HUES64 (cell line): ENCODE measurements around the gene PIK3C3.
"Not testable (repeated sequence)": the region's sequence is repeated elsewhere in the genome, so short reads cannot be mapped to it uniquely, and the experiment has no call there.

Source experiments
- H3K27ac ChIP-seq: 2 replicates; pipeline ENCODE4 v1.7.0; 2013; ENCODE audit warnings: low read depth, low read length, inconsistent platforms
- H3K27me3 ChIP-seq: 2 replicates; pipeline ENCODE4 v1.6.1; 2013; ENCODE audit warnings: mild to moderate bottlenecking, low read length; ENCODE audit not compliant: insufficient read depth
- H3K36me3 ChIP-seq: 2 replicates; pipeline ENCODE4 v1.6.1; 2013; ENCODE audit warnings: mild to moderate bottlenecking, low read length; ENCODE audit not compliant: insufficient read depth
- H3K4me1 ChIP-seq: 2 replicates; pipeline ENCODE4 v1.6.1; 2013; ENCODE audit warnings: mild to moderate bottlenecking, low read length, moderate library complexity; ENCODE audit not compliant: insufficient read depth
- H3K4me3 ChIP-seq: 2 replicates; pipeline ENCODE4 v1.5.1; 2013; ENCODE audit warnings: mild to moderate bottlenecking, low read length, moderate library complexity
- H3K9ac ChIP-seq: 2 replicates; pipeline ENCODE4 v1.6.1; 2013; ENCODE audit warnings: mild to moderate bottlenecking, low read depth, low read length
- H3K9me3 ChIP-seq: 2 replicates; pipeline ENCODE4 v1.6.1; 2013; ENCODE audit warnings: low read depth, low read length; ENCODE audit not compliant: insufficient read depth
- WGBS: fragments of 150-250, 120-280 bp; methylation state at CpG from one replicate; pipeline ENCODE4 v1.1.7; 2013; ENCODE audit warnings: missing lambda C conversion rate; 5-methylcytosine and 5-hydroxymethylcytosine counted together

Gene PIK3C3

DNA sequence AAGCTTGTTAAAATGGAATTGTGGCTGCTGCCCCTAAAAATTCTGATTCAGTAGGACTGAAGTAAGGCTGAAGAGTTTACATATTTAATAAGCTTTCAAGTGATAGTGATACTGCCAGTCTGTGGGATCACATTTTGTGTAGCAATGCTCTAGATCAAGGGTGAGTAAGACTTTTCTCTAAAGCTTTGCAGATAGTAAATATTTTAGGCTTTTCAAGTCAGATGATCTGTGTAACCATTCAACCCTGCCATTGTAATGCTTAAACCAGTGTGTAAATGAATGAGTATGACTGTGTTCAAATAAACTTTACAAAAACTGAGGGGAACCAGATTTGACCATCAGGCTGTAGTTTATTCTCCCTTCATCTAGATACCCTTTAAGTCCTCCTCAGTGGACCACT is 92.7 kb downstream of the PIK3C3 start:
- Histone ChIP-seq H3K9ac (no peak overlapping the region), H3K36me3 (peaks cover 69% of the 10 kb centered on the region), H3K9me3 (no peaks in the 10 kb centered on the region), H3K4me3 (no peak overlapping the region), H3K27ac (no peak overlapping the region), H3K4me1 (0 out of 2 replicates have a peak, but pooled peaks cover 2% of the 10 kb centered on the region), H3K27me3 (no peaks in the 10 kb centered on the region)

DNA sequence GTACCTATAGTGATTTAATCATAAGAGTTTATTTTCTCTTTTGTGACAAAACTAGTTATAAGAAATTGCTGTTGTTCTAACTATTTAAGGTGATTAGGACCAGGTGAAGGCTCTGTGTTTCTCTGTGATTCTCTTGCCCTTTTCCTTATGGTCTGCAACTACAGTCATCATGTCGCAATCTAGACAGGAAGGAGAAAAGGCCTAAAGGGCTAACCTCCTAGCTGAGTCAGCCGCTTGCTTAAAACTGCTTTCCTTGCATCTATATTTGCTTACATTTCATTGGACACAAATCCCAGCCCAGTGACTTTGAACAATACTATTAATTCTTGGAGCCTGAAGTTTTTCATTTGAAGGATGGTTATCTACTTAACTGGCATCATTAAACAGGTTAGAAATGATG is 93.1 kb downstream of the PIK3C3 start:
- Histone ChIP-seq H3K4me3 (no peak overlapping the region), H3K9ac (no peak overlapping the region), H3K9me3 (no peaks in the 10 kb centered on the region), H3K27me3 (no peaks in the 10 kb centered on the region), H3K36me3 (peaks cover 68% of the 10 kb centered on the region), H3K27ac (no peak overlapping the region), H3K4me1 (0 out of 2 replicates have a peak, but pooled peaks cover 2% of the 10 kb centered on the region)
- 90% methylated on average over 2 of the region's 2 CpGs for WGBS

DNA sequence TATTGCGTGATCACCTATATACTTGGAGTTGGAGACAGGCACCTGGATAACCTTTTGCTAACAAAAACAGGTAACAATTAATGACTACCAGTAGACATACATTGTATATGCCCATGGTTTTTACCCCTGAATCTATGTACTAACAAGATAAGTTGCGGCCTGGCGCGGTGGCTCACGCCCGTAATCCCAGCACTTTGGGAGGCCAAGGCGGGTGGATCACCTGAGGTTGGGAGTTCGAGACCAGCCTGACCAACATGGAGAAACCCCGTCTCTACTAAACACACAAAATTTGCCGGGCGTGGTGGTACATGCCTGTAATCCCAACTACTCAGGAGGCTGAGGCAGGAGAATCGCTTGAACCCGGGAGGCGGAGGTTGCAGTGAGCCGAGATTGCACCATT is 94.5 kb downstream of the PIK3C3 start:
- not testable (repeated sequence) for H3K9ac ChIP-seq, H3K4me1 ChIP-seq, H3K4me3 ChIP-seq, H3K9me3 ChIP-seq, H3K27ac ChIP-seq, H3K27me3 ChIP-seq
- peaks cover 55% of the 10 kb centered on the region for H3K36me3 ChIP-seq
- 96% methylated on average over 15 of the region's 15 CpGs for WGBS

DNA sequence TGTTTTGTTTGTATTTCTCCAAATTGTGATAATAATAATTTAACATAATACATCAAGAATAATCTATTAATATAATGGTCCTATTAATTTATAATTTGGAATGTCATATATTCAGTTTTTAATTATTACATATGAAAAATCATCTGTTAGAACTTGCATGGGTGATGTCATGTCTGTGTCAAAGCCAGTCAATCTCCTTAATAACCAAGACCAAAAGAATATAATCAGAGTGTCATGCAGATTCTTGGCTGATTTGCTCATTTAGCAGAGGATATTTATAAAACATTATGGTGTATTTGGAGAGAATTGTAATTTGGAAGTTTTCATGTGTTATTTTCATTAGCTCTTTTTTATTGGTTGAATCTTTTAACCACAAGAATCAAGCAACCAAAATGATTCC is 96.4 kb downstream of the PIK3C3 start:
- peaks cover 38% of the 10 kb centered on the region for H3K36me3 ChIP-seq

DNA sequence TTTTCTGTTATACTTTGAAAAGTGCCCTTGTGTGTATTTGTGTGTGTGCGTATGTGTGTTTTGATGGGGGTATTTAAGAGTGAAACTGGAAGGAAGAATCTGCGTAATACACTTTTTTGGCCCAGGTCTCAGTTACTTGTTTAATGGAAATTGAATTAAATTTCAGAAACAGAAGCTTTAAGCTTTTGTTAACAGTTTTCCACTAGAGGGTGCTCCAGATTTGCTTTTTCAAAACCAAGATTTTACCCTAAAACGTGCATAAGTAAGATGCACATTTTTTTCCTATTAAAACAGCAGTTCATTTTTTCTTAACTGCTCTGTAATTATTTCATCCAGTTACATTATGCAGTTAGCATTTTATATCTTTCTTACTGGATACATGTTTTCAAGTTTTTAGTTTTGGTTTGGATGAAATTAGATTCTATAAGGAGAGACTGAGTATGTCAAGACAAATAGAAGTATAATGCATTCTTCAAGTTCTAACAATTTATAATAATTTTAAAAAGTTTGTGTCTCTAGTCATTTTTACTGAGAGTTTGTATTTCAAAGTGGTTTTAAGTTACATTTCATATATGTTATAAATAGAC is 97.2 kb downstream of the PIK3C3 start:
- WGBS, result 90% methylated on average over 3 of the region's 3 CpGs
- Histone ChIP-seq H3K9me3 (no peaks in the 10 kb centered on the region), H3K4me1 (0 out of 2 replicates have a peak, but pooled peaks cover 5% of the 10 kb centered on the region), H3K27ac (no peak overlapping the region), H3K9ac (no peak overlapping the region), H3K4me3 (no peak overlapping the region), H3K36me3 (peaks cover 35% of the 10 kb centered on the region), H3K27me3 (no peaks in the 10 kb centered on the region)

More for the DNA sequence above, 96.4 kb downstream of the PIK3C3 start:
- H3K9ac ChIP-seq, result no peak overlapping the region
- H3K27ac ChIP-seq, result no peak overlapping the region
- no peaks in the 10 kb centered on the region for H3K27me3 ChIP-seq
- H3K9me3 ChIP-seq, result no peaks in the 10 kb centered on the region
- 0 out of 2 replicates have a peak, but pooled peaks cover 5% of the 10 kb centered on the region for H3K4me1 ChIP-seq
- H3K4me3 ChIP-seq, result no peak overlapping the region

DNA sequence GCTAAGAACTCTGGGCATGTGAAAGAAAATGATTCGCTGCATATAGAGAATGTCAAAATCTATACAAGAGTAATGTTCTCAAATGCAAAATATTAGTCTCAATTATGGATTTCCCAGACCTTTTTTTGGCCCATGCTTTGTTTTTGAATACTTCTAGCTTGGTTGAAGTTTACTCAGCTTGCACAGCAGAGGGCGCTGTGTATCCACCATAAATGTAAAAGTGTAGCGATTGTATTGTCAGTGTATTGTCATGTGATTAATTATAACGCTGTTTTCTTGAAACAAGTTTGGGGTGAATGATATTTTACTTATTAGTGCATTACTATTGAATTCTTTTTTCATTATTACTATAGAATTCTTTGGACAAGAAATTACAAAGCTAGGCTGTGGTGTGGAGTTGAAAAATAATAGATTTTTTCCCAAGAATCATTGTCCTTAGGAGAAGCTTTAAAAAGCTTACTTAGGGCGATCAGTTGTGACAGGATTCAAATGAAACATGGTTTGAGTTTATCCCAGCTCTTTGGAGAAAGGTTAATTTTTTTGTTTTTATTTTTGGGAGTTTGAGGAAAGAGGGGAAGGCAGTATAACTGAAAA is 98.3 kb downstream of the PIK3C3 start:
- Histone ChIP-seq H3K9ac (no peak overlapping the region), H3K4me1 (0 out of 2 replicates have a peak, but pooled peaks cover 3% of the 10 kb centered on the region), H3K27ac (no peak overlapping the region), H3K27me3 (no peaks in the 10 kb centered on the region), H3K4me3 (no peak overlapping the region), H3K36me3 (peaks cover 29% of the 10 kb centered on the region), H3K9me3 (no peaks in the 10 kb centered on the region)
- 21% methylated on average over 4 of the region's 5 CpGs for WGBS

DNA sequence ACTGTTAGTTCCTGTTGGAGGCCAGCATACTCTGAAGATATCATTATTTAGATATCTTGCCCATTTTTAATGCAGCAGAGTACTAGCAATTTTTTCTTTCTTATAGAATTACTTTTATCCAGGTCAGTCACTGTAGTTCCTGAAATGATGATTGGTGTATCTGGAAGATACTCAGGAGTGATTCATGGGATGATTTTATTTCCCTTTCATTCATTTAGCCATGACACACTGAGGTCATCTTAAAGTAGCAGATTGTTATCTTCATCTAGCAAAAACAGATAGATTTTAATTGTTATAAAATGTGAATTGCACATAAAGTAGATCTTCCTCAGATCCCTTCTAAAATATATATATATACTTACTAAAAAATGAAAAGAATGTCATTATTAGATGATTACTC is 109.1 kb downstream of the PIK3C3 start:
- Histone ChIP-seq H3K4me3 (no peak overlapping the region), H3K27me3 (no peaks in the 10 kb centered on the region), H3K27ac (no peak overlapping the region)

DNA sequence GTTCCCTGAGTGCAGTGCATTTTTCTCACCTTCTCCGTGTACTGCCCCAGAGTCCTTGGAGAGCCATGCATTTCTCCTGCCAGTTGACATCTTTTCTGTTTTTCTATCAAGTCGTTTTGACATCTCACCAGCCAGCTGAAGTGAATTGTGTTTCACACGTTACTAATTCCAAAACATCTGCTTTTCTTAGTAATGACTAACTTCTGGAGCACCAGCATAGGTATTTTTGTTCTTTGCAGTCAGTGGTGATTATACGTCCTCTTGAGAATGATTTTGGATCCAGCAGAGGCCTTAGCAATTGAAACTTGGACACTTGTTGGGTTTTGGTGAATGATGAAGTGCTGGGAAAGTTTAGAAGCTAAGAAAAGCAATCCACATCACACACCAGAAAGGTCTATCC is 112.5 kb downstream of the PIK3C3 start:
- Histone ChIP-seq H3K9ac (no peak overlapping the region), H3K36me3 (peaks cover 45% of the 10 kb centered on the region)
- 97% methylated on average over 4 of the region's 4 CpGs for WGBS

More for the DNA sequence above, 109.1 kb downstream of the PIK3C3 start:
- H3K4me1 ChIP-seq, result no peaks in the 10 kb centered on the region; the same call in 1 of the 2 replicates
- no peak overlapping the region for H3K9ac ChIP-seq
- H3K9me3 ChIP-seq, result no peaks in the 10 kb centered on the region
- peaks cover 26% of the 10 kb centered on the region for H3K36me3 ChIP-seq

DNA sequence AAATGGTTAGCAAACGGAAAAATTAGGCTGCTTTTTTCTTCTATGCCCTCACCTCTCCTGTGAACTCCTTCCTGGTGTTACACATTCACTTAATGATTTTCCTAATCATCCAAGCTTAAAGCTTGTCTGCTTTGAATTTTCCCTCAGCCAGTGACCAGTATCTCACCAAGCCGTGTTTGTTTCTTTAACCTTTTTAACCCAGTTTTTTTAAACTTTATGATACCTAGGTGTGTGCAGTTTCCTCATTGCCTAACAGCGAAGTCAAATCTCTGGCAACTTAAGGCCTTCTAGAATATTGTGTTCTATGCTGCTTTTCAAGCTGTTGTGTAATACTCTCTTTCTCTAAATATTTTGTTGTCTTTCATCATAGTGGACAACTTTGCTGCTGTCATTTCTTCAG is 113.0 kb downstream of the PIK3C3 start:
- H3K9me3 ChIP-seq, result no peaks in the 10 kb centered on the region
- 93% methylated on average over 3 of the region's 3 CpGs for WGBS
- H3K4me1 ChIP-seq, result no peaks in the 10 kb centered on the region; the same call in 1 of the 2 replicates
- no peak overlapping the region for H3K9ac ChIP-seq
- H3K27me3 ChIP-seq, result no peaks in the 10 kb centered on the region
- no peak overlapping the region for H3K27ac ChIP-seq
- peaks cover 49% of the 10 kb centered on the region for H3K36me3 ChIP-seq
- no peak overlapping the region for H3K4me3 ChIP-seq

More for the DNA sequence above, 112.5 kb downstream of the PIK3C3 start:
- no peaks in the 10 kb centered on the region for H3K9me3 ChIP-seq
- no peaks in the 10 kb centered on the region; the same call in 1 of the 2 replicates for H3K4me1 ChIP-seq
- H3K4me3 ChIP-seq, result no peak overlapping the region
- H3K27me3 ChIP-seq, result no peaks in the 10 kb centered on the region
- H3K27ac ChIP-seq, result no peak overlapping the region

DNA sequence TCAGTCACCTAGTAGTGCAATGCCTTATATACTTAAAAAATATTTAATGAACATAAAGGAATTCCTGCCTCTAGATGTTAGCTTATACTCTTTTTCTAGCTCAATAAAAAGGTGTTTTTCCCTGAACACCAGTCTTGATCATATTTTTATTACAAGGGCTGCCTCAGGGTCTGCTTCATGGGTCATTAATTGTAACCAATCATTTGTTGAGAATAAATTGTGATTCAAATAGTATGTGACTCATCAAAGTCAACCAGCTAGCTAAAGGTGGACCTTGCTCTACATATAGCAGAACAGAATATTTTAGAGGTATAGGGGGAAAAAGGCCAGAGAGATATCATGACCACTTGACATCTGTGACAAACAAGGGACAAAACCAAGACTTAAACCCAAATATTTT is 114.0 kb downstream of the PIK3C3 start:
- Histone ChIP-seq H3K9ac (no peak overlapping the region), H3K27me3 (no peaks in the 10 kb centered on the region), H3K9me3 (no peaks in the 10 kb centered on the region), H3K36me3 (peaks cover 54% of the 10 kb centered on the region), H3K4me1 (no peaks in the 10 kb centered on the region; the same call in 1 of the 2 replicates), H3K4me3 (no peak overlapping the region), H3K27ac (no peak overlapping the region)

DNA sequence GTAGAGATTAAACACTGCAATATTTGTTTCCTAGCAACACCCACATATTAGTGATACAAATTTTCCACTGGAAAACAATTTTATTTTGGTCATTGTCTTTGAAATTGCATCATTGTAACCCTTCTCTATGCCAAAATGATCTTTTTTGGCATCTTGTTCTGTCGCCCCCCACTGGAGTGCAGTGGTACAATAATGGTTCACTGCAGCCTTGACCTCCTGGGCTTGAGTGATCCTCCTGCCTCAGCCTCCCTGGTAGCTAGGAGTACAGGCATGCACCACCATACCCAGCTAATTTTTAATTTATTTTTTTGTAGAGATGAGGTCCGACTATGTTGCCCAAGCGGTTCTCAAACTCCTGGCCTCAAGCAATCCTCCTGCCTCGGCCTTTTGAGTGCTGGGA is 117.4 kb downstream of the PIK3C3 start:
- no peak overlapping the region for H3K27ac ChIP-seq
- H3K4me3 ChIP-seq, result no peak overlapping the region
- H3K4me1 ChIP-seq, result no peaks in the 10 kb centered on the region
- H3K36me3 ChIP-seq, result peaks cover 55% of the 10 kb centered on the region
- no peak overlapping the region for H3K9ac ChIP-seq
- no peaks in the 10 kb centered on the region for H3K27me3 ChIP-seq
- 96% methylated on average over 4 of the region's 4 CpGs for WGBS
- H3K9me3 ChIP-seq, result no peaks in the 10 kb centered on the region

DNA sequence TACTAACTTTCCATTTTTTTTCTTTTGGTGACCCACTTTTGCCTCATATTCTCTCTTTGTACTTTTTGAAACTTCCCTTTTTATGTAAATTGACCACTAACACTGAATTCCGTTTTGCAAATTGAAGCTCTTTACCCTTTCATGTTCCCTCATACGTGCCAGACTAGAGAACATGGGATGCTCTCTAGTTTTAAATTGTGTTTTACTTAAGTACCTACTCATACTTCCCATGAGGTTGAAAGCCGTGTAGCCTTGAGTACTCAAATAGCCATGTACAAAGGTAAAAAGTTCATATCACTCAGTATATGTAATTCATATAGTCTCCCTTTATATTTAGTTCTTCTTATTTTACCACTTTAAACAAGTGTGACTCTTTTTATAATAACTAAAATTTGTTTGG is 119.7 kb downstream of the PIK3C3 start:
- no peaks in the 10 kb centered on the region for H3K9me3 ChIP-seq
- peaks cover 50% of the 10 kb centered on the region for H3K36me3 ChIP-seq
- no peak overlapping the region for H3K4me3 ChIP-seq
- no peak overlapping the region for H3K27ac ChIP-seq
- 78% methylated on average over 2 of the region's 3 CpGs for WGBS
- H3K4me1 ChIP-seq, result no peaks in the 10 kb centered on the region
- H3K9ac ChIP-seq, result no peak overlapping the region
- H3K27me3 ChIP-seq, result no peaks in the 10 kb centered on the region
